Type B pancreatic cell (in vitro differentiated cells): ENCODE data around the gene ARL5C. TPM values are rescaled to one million over a fixed set of nuclear protein-coding genes. Genes with fewer than 3 reads are reported as not detected.

Experiments used
- DNase-seq: peaks from one replicate; pipeline ENCODE4 v3.0.0; 2021; ENCODE audit warnings: mixed read lengths; ENCODE audit not compliant: unreplicated experiment; ENCODE audit errors: extremely low spot score
- H3K27ac Mint-ChIP-seq: 2 replicates; pipeline ENCODE4 v1.8.0; 2021; ENCODE audit warnings: mild to moderate bottlenecking, mixed read lengths
- H3K27me3 Mint-ChIP-seq: 2 replicates; pipeline ENCODE4 v1.8.0; 2021; ENCODE audit warnings: mixed read lengths
- H3K36me3 Mint-ChIP-seq: 2 replicates; pipeline ENCODE4 v1.8.0; 2021; ENCODE audit warnings: mixed read lengths
- H3K4me1 Mint-ChIP-seq: one replicate; pipeline ENCODE4 v1.8.0; 2021; ENCODE audit warnings: mixed read lengths; ENCODE audit not compliant: unreplicated experiment
- H3K4me3 Mint-ChIP-seq: 2 replicates; pipeline ENCODE4 v1.8.0; 2021; ENCODE audit warnings: mild to moderate bottlenecking, mixed read lengths
- H3K9me3 Mint-ChIP-seq: 2 replicates; pipeline ENCODE4 v1.8.0; 2021; ENCODE audit warnings: mixed read lengths
- total RNA-seq: library from RNA; stranded (reverse); gene quantifications from 2 replicates; pipeline ENCODE4 v1.2.1, GENCODE V29; 2021; ENCODE audit warnings: low replicate concordance
- TF ChIP-seq, protein P1 (sequence below): fragments of 200-600 bp; sonication (generic); conservative IDR thresholded peaks from 2 replicates; pipeline ENCODE4 v1.5.0; 2021; ENCODE audit warnings: antibody characterized with exemption, mild to moderate bottlenecking

ARL5C gene
- total RNA-seq, 1 donor from 2014 or later, result not detected

DNA sequence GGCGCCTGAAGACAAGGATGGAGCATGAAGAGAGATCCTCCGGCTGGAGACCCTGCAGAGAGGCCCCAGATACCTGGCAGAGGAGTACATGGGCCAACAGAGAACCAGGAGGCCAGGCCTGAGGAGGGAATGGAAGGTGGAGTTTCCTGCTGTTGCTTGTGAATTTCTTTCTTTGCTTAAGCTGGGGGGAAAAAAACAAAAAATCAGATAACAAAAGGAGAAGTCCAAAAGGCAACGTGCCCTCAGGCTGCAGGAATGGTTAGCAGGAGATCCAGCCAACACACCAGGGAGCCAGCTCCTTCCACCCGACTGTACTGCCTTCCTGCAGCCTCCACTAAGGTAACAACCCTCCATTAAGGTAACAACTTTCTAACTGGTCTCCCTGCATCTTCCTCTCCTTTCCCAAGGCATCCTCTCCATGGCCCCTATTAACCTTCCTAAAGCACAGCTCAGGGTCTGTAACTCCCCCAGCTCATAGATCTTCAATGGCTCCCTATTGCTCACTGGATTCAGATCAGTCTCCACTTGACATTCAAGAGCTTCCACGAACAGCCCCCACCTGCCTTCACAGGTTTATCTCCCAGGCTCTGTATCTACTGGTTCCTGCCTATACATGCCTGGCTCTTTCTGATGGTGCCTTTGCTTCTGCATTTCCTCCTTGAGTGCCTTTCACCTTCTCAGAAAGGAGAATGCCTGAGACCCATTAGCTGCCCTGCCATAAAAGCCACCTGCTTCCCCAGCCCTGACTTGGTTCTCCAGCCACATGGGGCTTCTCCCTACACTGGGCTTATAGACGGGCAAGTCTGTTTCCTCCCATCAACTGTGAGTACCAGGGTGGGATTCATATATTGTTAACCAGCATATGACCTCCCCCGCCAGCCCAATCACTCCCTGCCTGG is 725 bp upstream of the ARL5C start:
- H3K27me3 Mint-ChIP-seq, result peaks cover 33% of the 10 kb centered on the region
- H3K4me1 Mint-ChIP-seq, result peaks cover 10% of the 10 kb centered on the region
- H3K27ac Mint-ChIP-seq, result no peak overlapping the region
- H3K4me3 Mint-ChIP-seq, result peak overlapping the region; percentile 78
- H3K9me3 Mint-ChIP-seq, result no peaks in the 10 kb centered on the region
- TF ChIP-seq, protein P1, sequence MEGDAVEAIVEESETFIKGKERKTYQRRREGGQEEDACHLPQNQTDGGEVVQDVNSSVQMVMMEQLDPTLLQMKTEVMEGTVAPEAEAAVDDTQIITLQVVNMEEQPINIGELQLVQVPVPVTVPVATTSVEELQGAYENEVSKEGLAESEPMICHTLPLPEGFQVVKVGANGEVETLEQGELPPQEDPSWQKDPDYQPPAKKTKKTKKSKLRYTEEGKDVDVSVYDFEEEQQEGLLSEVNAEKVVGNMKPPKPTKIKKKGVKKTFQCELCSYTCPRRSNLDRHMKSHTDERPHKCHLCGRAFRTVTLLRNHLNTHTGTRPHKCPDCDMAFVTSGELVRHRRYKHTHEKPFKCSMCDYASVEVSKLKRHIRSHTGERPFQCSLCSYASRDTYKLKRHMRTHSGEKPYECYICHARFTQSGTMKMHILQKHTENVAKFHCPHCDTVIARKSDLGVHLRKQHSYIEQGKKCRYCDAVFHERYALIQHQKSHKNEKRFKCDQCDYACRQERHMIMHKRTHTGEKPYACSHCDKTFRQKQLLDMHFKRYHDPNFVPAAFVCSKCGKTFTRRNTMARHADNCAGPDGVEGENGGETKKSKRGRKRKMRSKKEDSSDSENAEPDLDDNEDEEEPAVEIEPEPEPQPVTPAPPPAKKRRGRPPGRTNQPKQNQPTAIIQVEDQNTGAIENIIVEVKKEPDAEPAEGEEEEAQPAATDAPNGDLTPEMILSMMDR, result no peak
- no peaks in the 10 kb centered on the region for H3K36me3 Mint-ChIP-seq
- DNase-seq, result no peak

DNA sequence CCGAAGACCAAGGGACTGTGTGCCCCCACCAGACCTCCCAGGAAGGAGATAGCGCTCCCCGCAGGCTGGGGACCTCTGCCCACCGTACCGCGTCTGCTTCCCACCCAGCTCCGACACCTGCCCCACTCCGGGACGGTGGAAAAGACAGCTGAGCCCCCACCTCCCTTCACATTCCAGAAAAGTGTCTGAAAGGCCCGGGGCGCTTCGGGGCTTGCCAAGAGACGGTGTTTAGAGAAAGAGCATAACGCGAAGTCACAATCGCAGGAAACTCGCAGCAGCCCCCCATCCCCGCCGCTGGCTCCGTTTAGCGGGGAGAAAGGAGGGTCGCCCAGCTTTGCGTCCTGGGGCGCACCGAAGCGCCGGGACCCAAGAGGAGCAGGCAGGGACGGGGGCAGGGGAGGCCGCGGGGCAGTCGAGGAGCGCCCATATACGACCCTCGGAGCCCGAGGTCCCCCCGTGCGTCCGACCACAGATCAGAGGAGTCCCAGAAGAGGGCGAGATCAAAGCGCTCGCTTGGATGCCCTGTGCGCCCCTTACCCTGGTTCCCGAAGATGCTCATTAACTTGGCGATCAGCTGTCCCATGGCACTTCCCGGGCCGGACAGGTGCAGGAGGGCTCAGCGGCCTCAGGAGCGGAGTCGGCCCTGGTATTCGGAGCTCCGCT is 652 bp downstream of the ARL5C start:
- peaks cover 33% of the 10 kb centered on the region for H3K27me3 Mint-ChIP-seq
- H3K36me3 Mint-ChIP-seq, result no peaks in the 10 kb centered on the region
- H3K9me3 Mint-ChIP-seq, result no peaks in the 10 kb centered on the region
- no peak for DNase-seq
- peak overlapping the region; percentile 95 for H3K4me3 Mint-ChIP-seq
- H3K4me1 Mint-ChIP-seq, result peaks cover 10% of the 10 kb centered on the region
- H3K27ac Mint-ChIP-seq, result peak overlapping the region; percentile 43
- TF ChIP-seq, protein P1, result no peak

DNA sequence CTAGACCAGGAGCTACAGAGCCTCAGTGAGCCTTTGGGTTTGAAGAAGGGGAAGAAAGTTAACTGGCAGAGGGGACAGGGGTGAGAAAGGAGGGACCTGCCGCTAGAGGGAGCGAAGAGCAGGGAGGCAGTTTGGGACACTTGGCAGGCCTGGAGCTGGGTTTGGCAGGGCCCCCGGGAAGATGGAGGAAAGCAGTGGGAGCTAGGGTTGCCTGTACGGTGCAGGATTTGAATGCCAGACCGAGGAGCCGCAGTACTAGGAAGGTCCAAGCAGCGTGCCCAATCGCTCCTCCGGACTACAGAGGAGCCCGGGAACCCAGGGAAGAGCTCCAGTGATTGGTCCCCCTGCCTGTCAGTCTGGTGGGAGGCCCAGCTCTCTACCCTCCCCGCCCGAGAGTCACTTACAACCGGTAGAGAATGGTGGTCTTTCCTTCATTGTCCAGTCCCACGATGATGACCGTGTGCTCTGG is 1.3 kb downstream of the ARL5C start:
- H3K36me3 Mint-ChIP-seq, result no peaks in the 10 kb centered on the region
- H3K9me3 Mint-ChIP-seq, result no peaks in the 10 kb centered on the region

DNA sequence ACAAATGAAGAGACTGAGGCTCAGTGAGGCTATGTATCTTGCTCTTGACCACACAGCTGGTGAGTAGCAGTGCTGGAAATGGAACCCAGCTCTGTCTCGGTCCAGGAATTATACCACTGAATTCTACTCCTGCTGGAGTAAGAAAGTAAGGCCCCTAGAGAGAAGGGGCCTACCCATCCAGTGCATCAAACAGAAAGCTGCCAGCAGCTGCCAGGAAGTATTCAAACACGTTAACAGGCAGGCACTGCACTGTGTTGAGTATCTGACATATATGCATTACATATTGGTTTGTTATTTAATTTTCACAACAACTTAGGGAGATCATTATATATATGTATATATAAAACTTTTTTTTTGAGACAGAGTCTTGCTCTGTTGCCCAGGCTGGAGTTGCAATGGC is 4.0 kb downstream of the ARL5C start:
- no peak for DNase-seq
- TF ChIP-seq, protein P1, result no peak
- peaks cover 5% of the 10 kb centered on the region for H3K4me1 Mint-ChIP-seq
- H3K36me3 Mint-ChIP-seq, result no peaks in the 10 kb centered on the region
- H3K27ac Mint-ChIP-seq, result no peak overlapping the region
- H3K27me3 Mint-ChIP-seq, result peaks cover 24% of the 10 kb centered on the region
- no peak overlapping the region for H3K4me3 Mint-ChIP-seq
- H3K9me3 Mint-ChIP-seq, result no peaks in the 10 kb centered on the region

More for the DNA sequence above, 1.3 kb downstream of the ARL5C start:
- peaks cover 10% of the 10 kb centered on the region for H3K4me1 Mint-ChIP-seq
- peak; percentile 83 for DNase-seq
- peaks cover 33% of the 10 kb centered on the region for H3K27me3 Mint-ChIP-seq
- TF ChIP-seq, protein P1, result peak; percentile 85
- peak overlapping the region; percentile 43 for H3K27ac Mint-ChIP-seq
- peak overlapping the region; percentile 95 for H3K4me3 Mint-ChIP-seq

DNA sequence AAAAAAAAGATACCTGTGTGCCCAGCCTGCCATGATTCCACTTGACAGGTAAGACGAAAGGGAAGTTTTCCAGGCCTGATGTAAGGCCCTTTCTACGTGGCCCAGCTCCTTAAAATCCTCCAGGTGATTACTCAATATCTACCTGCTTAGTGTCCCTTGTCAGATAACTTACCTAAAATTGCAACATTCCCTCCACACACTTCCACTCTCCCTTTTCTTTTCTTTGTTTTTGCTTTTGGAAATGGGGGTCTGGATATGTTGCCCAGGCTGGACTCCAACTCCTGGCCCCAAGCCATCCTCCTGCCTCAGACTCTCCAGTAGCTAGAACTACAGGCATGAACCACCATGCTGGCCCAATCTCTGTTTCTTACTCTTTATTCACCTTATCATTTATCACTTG is 7.3 kb downstream of the ARL5C start:
- peaks cover 2% of the 10 kb centered on the region for H3K4me1 Mint-ChIP-seq
- H3K27ac Mint-ChIP-seq, result no peak overlapping the region
- H3K4me3 Mint-ChIP-seq, result peak overlapping the region; percentile 22
- peaks cover 13% of the 10 kb centered on the region for H3K27me3 Mint-ChIP-seq
- H3K36me3 Mint-ChIP-seq, result peaks cover 6% of the 10 kb centered on the region
- TF ChIP-seq, protein P1, result no peak
- H3K9me3 Mint-ChIP-seq, result no peaks in the 10 kb centered on the region
- DNase-seq, result no peak
